Breast epithelium (tissue), 4 donors: ENCODE measurements around the gene NAIP. TPM values are rescaled to one million over a fixed set of nuclear protein-coding genes. Genes with fewer than 3 reads are reported as not detected.
"Not testable (repeated sequence)": the region's sequence is repeated elsewhere in the genome, so short reads cannot be mapped to it uniquely, and the experiment has no call there.

ENCODE experiments used
- DNase-seq, 2 donors: peaks; one replicate each; pipeline ENCODE4 v3.0.0-alpha.2; 2019; ENCODE audit warnings: low spot score in 2 of 2
- H3K27ac ChIP-seq, 2 donors: fragments of 200-600 bp; sonication (generic) in 1 of 2; one replicate each; pipeline ENCODE4 v1.5.1; 2016 to 2019; ENCODE audit warnings: mild to moderate bottlenecking in 1 of 2
- H3K27me3 ChIP-seq, 2 donors: fragments of 200-600 bp; sonication (generic) in 1 of 2; one replicate each; pipeline versions ENCODE4 v1.5.1 to v1.6.0; 2017 to 2019; ENCODE audit warnings: control low read depth in 1 of 2, mild to moderate bottlenecking in 1 of 2
- H3K36me3 ChIP-seq: fragments of 200-600 bp; one replicate; pipeline ENCODE4 v1.5.1; 2019
- H3K4me1 ChIP-seq, 2 donors: fragments of 200-600 bp; sonication (generic); one replicate each; pipeline ENCODE4 v1.5.1; 2016 to 2019; ENCODE audit warnings: control low read depth in 1 of 2
- H3K4me3 ChIP-seq, 3 donors: fragments of 200-600 bp; sonication (generic); 1 replicate in 2 of 3; 2 replicates in 1 of 3; pipeline ENCODE4 v1.5.1; 2016 to 2019; ENCODE audit warnings: mild to moderate bottlenecking in 3 of 3, moderate library complexity in 2 of 3
- H3K9me3 ChIP-seq, 2 donors: fragments of 200-600 bp; sonication (generic) in 1 of 2; one replicate each; pipeline ENCODE4 v1.5.1; 2016 to 2019; ENCODE audit warnings: control low read depth in 1 of 2
- POLR2A ChIP-seq: fragments of 450-650 bp; IDR thresholded peaks from one replicate; pipeline ENCODE4 v1.6.1; 2016; ENCODE audit warnings: antibody characterized with exemption, mild to moderate bottlenecking, moderate library complexity
- POLR2AphosphoS5 ChIP-seq, 3 donors: sonication (generic); formaldehyde crosslinking; IDR thresholded peaks; one replicate each; pipeline ENCODE4 v1.6.1; 2017; ENCODE audit warnings: antibody characterized with exemption in 3 of 3
- intact Hi-C: fragments of 100-400 bp; cut with DNase I; formaldehyde crosslinking; loops from one replicate; pipeline ENCODE4 v1.15.1; 2023; ENCODE audit warnings: low total_unique reads
- total RNA-seq, 3 donors: library from RNA; depleted of rRNA; stranded (reverse); fragments of >200 nt; gene quantifications; one replicate each; pipeline ENCODE4 v1.1.0, GENCODE V29; 2016
- TF ChIP-seq, protein P1 (sequence below), 3 donors: fragments of 450-650 bp; IDR thresholded peaks; one replicate each; pipeline ENCODE4 v1.5.1; 2016 to 2017; ENCODE audit warnings: antibody characterized with exemption in 3 of 3, mild to moderate bottlenecking in 3 of 3, moderate library complexity in 3 of 3

NAIP gene
- total RNA-seq, 3 donors from 2014 or later: 23.4 to 70.0 (median 37.7) TPM

DNA sequence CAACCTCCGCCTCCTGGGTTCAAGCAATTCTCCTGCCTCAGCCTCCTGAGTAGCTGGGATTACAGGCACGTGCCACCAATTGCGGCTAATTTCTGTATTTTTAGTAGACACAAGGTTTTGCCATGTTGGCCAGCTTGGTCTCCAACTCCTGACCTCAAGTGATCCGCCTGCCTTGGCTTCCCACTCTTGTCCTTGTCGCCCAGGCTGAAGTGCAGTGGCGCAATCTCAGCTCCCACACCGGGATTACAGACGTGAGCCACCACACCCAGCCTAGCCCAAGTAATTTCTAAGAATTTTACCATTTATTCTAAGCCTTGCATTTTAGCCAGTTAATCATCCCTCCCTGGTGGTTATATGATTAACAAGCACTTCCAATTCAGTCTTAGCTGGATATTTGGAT lies 11.0 kb downstream of the NAIP start:
- H3K9me3 ChIP-seq: no peaks in the 10 kb centered on the region
- intact Hi-C loops: no loop called here
- H3K36me3 ChIP-seq: no peaks in the 10 kb centered on the region
- TF ChIP-seq POLR2AphosphoS5 (IDR thresholded peaks at IDR 0.05): no peak
- TF ChIP-seq, protein P1, sequence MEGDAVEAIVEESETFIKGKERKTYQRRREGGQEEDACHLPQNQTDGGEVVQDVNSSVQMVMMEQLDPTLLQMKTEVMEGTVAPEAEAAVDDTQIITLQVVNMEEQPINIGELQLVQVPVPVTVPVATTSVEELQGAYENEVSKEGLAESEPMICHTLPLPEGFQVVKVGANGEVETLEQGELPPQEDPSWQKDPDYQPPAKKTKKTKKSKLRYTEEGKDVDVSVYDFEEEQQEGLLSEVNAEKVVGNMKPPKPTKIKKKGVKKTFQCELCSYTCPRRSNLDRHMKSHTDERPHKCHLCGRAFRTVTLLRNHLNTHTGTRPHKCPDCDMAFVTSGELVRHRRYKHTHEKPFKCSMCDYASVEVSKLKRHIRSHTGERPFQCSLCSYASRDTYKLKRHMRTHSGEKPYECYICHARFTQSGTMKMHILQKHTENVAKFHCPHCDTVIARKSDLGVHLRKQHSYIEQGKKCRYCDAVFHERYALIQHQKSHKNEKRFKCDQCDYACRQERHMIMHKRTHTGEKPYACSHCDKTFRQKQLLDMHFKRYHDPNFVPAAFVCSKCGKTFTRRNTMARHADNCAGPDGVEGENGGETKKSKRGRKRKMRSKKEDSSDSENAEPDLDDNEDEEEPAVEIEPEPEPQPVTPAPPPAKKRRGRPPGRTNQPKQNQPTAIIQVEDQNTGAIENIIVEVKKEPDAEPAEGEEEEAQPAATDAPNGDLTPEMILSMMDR (IDR thresholded peaks at IDR 0.05): no peak
- TF ChIP-seq POLR2A: no peak
- H3K4me1 ChIP-seq: no peaks in the 10 kb centered on the region
- H3K27ac ChIP-seq: no peak overlapping the region
- H3K27me3 ChIP-seq: no peaks in the 10 kb centered on the region
- no peak overlapping the region for H3K4me3 ChIP-seq
- no peak for DNase-seq

DNA sequence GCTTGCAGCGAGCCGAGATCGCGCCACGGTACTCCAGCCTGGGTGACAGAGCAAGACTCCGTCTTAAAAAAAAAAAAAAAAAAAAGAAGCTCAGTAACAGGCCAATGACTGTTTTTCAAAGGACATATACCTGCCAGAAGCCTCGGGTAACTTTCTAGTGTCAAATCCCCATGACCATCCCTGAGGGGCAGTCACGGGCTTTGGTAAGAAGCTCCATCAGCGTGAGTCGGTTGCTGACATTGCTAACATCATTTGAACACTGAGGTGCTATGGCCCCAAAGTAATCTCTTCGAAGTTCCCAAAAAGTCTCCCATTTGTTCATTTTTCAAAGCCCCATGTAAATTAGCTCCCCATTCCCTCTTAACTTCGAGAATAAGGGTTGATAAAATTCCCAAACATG lies 11.6 kb downstream of the NAIP start:
- no peaks in the 10 kb centered on the region for H3K9me3 ChIP-seq
- H3K36me3 ChIP-seq: no peaks in the 10 kb centered on the region
- no peak for TF ChIP-seq POLR2A
- no peak overlapping the region for H3K27ac ChIP-seq
- intact Hi-C loops: no loop called here
- no peak for DNase-seq
- no peaks in the 10 kb centered on the region for H3K27me3 ChIP-seq
- no peak overlapping the region for H3K4me3 ChIP-seq
- no peaks in the 10 kb centered on the region for H3K4me1 ChIP-seq

DNA sequence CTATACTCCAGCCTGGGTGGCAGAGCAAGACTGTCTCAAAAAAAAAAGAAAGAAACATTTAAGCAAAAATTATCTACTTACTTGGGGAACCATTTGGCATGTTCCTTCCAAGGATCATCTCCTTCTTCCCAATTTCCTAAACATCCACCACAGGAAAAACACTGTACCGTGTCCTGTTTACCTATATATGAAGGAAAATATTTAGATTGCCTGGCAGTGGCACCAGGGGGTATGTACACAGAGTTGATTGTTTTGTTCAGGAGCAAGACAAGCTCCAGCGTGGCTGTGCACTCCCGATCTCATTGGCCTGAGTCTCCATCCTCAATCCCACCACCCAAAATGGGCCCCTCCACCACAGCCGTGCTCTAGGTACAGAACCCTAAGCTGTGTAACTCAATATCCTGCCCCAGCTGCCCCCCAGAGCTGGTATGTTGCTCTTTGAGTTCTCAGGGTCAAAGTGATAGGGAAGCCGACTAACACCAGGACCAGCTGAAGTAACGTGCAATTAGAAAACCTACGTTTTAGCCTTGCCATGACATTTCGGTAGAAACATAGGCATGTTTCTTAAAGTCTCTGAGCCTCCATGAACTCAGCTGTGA lies 13.8 kb downstream of the NAIP start:
- intact Hi-C loops: no loop called here
- H3K4me1 ChIP-seq: no peaks in the 10 kb centered on the region
- H3K9me3 ChIP-seq: no peaks in the 10 kb centered on the region
- no peaks in the 10 kb centered on the region for H3K27me3 ChIP-seq
- TF ChIP-seq, protein P1 (IDR thresholded peaks at IDR 0.05): no peak
- TF ChIP-seq POLR2A: no peak
- TF ChIP-seq POLR2AphosphoS5 (IDR thresholded peaks at IDR 0.05): no peak
- H3K36me3 ChIP-seq: no peaks in the 10 kb centered on the region
- H3K27ac ChIP-seq: no peak overlapping the region
- H3K4me3 ChIP-seq: no peak overlapping the region
- DNase-seq: peak in 1 of 2 donors; percentile 42

DNA sequence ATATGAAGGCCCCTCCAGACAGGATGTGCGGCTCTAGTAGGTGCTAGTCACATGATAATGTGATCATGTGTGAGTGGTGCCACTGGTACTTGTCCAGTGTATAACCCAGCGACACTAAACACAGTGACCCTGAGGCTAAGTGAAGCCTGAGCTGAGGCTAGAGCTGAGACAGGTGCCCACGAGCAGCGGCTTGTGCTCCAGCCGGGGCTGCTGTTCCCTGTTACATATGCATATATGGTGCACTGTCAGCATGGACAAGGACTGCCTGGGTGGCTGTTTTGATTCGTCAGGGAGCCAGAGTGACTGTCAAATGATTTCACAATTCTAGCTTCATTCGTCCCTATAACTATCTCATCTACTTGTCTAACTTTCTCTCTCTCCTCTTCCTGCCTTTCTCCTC lies 18.2 kb downstream of the NAIP start:
- H3K36me3 ChIP-seq, H3K9me3 ChIP-seq, H3K27ac ChIP-seq, H3K4me1 ChIP-seq, DNase-seq, H3K27me3 ChIP-seq, H3K4me3 ChIP-seq, intact Hi-C loops: not testable (repeated sequence)

DNA sequence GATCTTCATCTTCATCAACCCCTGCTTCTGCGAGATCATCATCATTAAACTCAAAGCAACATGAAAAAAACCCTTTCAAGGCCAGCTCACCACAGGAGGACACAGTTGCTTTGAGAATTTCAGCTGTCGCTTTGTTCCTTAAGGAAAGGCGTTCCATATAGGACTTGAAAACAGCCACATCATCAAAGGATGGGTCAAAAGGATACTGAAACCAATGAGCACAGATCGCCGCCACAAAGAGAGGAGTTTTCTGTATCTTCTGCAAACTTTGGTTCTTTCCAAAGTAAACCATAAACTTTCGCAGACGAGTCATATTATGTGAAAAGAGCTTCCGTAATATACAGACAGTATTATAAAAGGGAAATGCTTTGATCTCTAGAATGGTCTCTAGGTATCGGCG lies 40.3 kb downstream of the NAIP start:
- H3K36me3 ChIP-seq, H3K27me3 ChIP-seq, intact Hi-C loops, H3K9me3 ChIP-seq, H3K4me3 ChIP-seq, H3K27ac ChIP-seq, H3K4me1 ChIP-seq, DNase-seq: not testable (repeated sequence)

DNA sequence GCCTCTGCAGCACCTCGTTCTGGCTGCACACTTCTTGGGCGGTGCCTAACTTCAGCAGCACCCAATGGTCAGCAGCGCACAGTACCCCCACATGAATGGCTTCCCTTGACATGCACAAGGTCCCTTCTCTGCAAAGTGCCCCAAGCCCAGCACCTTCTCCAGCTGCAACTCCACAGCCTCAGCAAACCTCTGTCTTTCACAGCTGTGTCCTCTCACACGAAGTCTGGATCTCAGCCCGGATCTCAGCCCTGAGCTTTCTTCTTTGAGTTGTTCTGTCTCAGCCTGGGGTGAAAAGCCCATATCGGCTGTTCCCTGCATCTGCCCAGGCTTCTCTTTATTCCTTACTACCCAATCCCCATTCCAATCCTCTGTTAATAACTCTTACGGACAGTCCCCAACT lies 57.9 kb downstream of the NAIP start:
- DNase-seq, H3K36me3 ChIP-seq, H3K27me3 ChIP-seq, H3K27ac ChIP-seq, H3K4me3 ChIP-seq, H3K9me3 ChIP-seq, intact Hi-C loops, H3K4me1 ChIP-seq: not testable (repeated sequence)

DNA sequence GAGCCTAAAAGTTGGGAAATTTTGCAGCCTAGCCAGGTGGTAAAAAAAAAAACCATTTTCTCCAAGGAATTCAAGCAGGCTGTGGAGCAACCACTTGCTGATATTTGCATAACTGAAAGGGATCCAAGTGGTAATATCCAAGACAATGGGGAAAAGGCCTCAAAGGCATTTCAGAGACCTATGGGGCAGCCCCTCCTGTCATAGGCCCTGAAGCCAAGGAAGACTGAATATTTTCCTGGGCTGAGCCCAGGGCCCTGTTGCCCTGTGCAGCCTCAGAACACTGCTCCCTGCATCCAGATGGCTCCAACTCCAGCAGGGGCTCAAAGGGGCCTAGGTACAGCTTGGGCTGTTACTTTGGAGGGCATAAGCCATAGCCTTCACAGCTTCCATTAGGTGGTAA lies 60.6 kb downstream of the NAIP start:
- intact Hi-C loops: not testable (repeated sequence)

DNA sequence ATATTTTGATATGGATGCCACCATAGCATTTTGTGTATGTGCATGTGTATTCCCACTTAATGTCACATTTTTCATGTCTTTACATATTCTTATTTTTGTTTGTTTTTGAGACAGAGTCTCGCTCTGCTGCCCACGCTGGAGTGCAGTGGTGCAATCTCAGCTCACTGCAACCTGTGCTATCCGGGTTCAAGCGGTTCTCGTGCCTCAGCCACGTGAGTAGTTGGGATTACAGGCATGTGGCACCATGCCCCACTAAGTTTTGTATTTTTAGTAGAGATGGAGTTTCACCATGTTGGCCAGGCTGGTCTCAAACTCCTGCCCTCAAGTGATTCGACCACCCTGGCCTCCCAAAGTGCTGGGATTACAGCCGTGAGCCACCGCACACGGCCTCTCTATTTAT lies 72.1 kb downstream of the NAIP start:
- H3K4me3 ChIP-seq, H3K27ac ChIP-seq, H3K27me3 ChIP-seq, DNase-seq, intact Hi-C loops, H3K36me3 ChIP-seq, H3K4me1 ChIP-seq, H3K9me3 ChIP-seq: not testable (repeated sequence)

More for the DNA sequence above, 60.6 kb downstream of the NAIP start:
- not testable (repeated sequence) for H3K27ac ChIP-seq, H3K4me3 ChIP-seq, H3K36me3 ChIP-seq, H3K4me1 ChIP-seq, H3K27me3 ChIP-seq, DNase-seq, H3K9me3 ChIP-seq

DNA sequence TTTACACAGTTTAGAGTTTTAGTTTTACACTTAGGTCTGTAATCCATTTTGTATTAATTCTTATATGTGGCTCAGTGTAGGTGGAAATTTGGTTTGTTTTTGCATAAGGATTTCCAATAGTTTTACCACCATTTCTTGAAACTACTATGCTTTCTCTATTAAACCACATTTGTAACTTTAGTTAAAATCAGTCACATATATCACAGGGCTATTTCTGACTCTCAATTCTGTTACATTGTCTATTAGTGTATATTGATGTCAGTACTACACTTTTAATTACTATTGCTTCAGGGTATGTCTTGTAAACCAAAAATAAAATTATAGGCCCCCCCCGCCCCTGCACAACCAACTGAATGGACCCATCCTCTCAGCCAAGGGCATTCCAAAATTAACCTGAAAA lies 92.6 kb downstream of the NAIP start:
- H3K4me3 ChIP-seq, H3K27ac ChIP-seq, H3K36me3 ChIP-seq, H3K9me3 ChIP-seq, intact Hi-C loops, DNase-seq, H3K4me1 ChIP-seq, H3K27me3 ChIP-seq: not testable (repeated sequence)

DNA sequence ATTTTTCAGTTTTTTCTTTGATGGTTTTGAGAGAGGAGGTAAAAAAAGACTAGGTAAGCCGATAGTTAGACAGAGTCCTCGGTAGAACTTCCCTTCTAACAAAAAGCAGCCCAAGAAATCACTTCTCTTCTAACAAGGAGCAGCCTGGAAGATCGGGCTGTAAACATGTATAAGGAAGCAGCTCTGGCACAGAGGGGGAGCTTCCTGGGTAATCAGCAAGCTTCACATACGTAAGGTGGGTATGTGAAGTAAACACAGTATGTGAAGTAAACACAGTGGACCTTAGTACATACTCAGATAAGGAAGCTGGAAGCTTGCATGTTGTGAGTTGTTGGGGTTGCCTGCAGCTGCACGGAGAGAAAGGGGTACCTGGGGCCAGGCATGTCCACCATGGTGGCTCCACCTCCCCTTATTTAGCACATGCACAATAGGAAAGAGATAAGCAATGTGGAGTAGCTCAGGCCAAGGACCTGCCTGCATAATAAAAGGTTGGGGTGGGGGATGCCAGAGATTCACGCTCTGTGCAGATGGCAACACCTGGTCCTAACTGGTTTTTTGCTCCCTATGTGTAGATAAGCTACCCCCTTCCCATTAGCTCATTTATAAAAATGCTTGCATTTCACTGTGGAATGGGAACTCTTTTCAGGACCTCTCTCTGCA lies 93.3 kb downstream of the NAIP start:
- H3K27me3 ChIP-seq, H3K4me1 ChIP-seq, H3K36me3 ChIP-seq, intact Hi-C loops, H3K4me3 ChIP-seq, H3K9me3 ChIP-seq, DNase-seq, H3K27ac ChIP-seq: not testable (repeated sequence)

DNA sequence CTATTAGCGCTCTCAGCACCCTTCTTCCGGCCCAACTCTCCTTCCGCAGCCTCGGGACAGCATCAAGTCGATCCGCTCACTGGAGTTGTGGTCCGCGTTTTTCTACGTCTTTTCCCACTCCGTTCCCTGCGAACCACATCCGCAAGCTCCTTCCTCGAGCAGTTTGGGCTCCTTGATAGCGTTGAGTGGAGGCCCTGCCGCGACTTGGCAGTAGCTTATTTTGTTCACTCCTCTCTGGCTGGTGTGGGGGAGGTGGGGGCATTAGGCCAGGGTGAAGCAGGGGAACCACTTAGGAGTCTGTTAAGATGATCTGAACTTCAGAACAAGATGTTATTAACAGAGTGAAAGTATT lies 100.0 kb downstream of the NAIP start:
- H3K27ac ChIP-seq, H3K4me1 ChIP-seq, H3K36me3 ChIP-seq, H3K27me3 ChIP-seq, H3K4me3 ChIP-seq, intact Hi-C loops, DNase-seq, H3K9me3 ChIP-seq: not testable (repeated sequence)
